ENCODE data around the gene TOPAZ1. TPM values are rescaled to one million over a fixed set of nuclear protein-coding genes. Genes with fewer than 3 reads are reported as not detected.

The TOPAZ1 gene
- total and polyA plus RNA-seq, 2 of the 4 experiments (the other 2 are of a cell fraction), result not detected

- Histone ChIP-seq H3K56ac (ENCODE audit: extremely low read depth, insufficient read depth, low read length) (no peak overlapping the region), H2BK15ac (ENCODE audit: low read depth, low read length) (no peak overlapping the region), H4K91ac (ENCODE audit: insufficient read depth, low read depth, low read length) (no peak overlapping the region), H3K4me3 (ENCODE audit: insufficient read depth, low read depth, low read length) (no peak overlapping the region), H2BK5ac (ENCODE audit: low read depth, low read length, poor library complexity, severe bottlenecking) (no peak overlapping the region), H3K36me3 (ENCODE audit: control insufficient read depth, insufficient read depth, low read length) (no peaks in the 10 kb centered on the region), H2BK20ac (ENCODE audit: low read depth, low read length) (no peak overlapping the region), H4K5ac (ENCODE audit: low read depth, low read length) (no peak overlapping the region), H4K8ac (ENCODE audit: low read depth in 2 of 2, low read length in 2 of 2) (no peak overlapping the region), H3K9ac (ENCODE audit: low read depth, low read length) (no peak overlapping the region), H3K14ac (replicated peaks; ENCODE audit: low read depth, low read length) (no peak overlapping the region), H3K18ac (ENCODE audit: low read depth, low read length) (no peak overlapping the region), H3K4ac (ENCODE audit: low read depth, low read length) (no peak overlapping the region), H3K23ac (ENCODE audit: low read depth, low read length) (no peak overlapping the region), H3K4me1 (ENCODE audit: control insufficient read depth, insufficient read depth, low read length) (no peaks in the 10 kb centered on the region), H3K4me2 (ENCODE audit: low read depth, low read length) (no peak overlapping the region), H4K20me1 (ENCODE audit: insufficient read depth, low read length) (no peaks in the 10 kb centered on the region), H3K27ac (ENCODE audit: insufficient read depth, low read length) (no peak overlapping the region), H3K9me1 (ENCODE audit: insufficient read depth, low read length) (no peaks in the 10 kb centered on the region), H3K27me3 (ENCODE audit: control insufficient read depth, insufficient read depth, low read length) (no peaks in the 10 kb centered on the region; the same call in 1 of the 2 replicates), H2AFZ (replicated peaks; ENCODE audit: low read length, poor library complexity) (no peak overlapping the region), H2BK120ac (ENCODE audit: low read depth, low read length) (no peak overlapping the region), H3K9me3 (ENCODE audit: control insufficient read depth, insufficient read depth, low read length) (no peaks in the 10 kb centered on the region), H3K79me1 (ENCODE audit: low read depth in 1 of 2, low read length in 2 of 2) (no peaks in the 10 kb centered on the region), H2AK9ac (replicated peaks; ENCODE audit: low read depth, low read length, poor library complexity) (no peak overlapping the region), H2AK5ac (ENCODE audit: low read depth, low read length) (no peak overlapping the region)
- DNase-seq (no peak), ATAC-seq (ENCODE audit: low read depth) (no peak)
- no CpG with 5 or more reads among the region's 3 CpGs for WGBS, 2 experiments (ENCODE audit: extremely low coverage in 2 of 2, insufficient read length in 1 of 2)
- in situ Hi-C loops (cut with MboI; ENCODE audit: low sequenced_read_pairs), result no loop called here
- ChIA-PET POLR2A (ENCODE audit: unreplicated experiment) (no interaction called here), CTCF (no interaction called here)
- TF ChIP-seq POLR2A (IDR thresholded peaks at IDR 0.05; ENCODE audit: low read depth, low read length) (no peak), CEBPB (IDR thresholded peaks at IDR 0.05; ENCODE audit: low read depth, low read length) (no peak), MAZ (IDR thresholded peaks at IDR 0.05; ENCODE audit: borderline replicate concordance, low read depth, low read length) (no peak), MXI1 (IDR thresholded peaks at IDR 0.05; ENCODE audit: borderline replicate concordance, low read depth, low read length) (no peak), FOS (IDR thresholded peaks at IDR 0.05; ENCODE audit: low read depth, low read length) (no peak), RAD21 (IDR thresholded peaks at IDR 0.05; ENCODE audit: low read length) (no peak), RFX5 (IDR thresholded peaks at IDR 0.05; ENCODE audit: low read depth, low read length) (no peak), CTCF (conservative IDR thresholded peaks at IDR 0.05; ENCODE audit: low read depth, low read length) (no peak), USF2 (IDR thresholded peaks at IDR 0.05; ENCODE audit: low read depth, low read length) (no peak)
- TF ChIP-seq, protein P1, sequence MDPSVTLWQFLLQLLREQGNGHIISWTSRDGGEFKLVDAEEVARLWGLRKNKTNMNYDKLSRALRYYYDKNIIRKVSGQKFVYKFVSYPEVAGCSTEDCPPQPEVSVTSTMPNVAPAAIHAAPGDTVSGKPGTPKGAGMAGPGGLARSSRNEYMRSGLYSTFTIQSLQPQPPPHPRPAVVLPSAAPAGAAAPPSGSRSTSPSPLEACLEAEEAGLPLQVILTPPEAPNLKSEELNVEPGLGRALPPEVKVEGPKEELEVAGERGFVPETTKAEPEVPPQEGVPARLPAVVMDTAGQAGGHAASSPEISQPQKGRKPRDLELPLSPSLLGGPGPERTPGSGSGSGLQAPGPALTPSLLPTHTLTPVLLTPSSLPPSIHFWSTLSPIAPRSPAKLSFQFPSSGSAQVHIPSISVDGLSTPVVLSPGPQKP (IDR thresholded peaks at IDR 0.05; ENCODE audit: borderline replicate concordance, low read depth, low read length), result no peak
- intact Hi-C loops (cut with micrococcal nuclease), result no loop called here
- dilution Hi-C loops (cut with HindIII; ENCODE audit: low sequenced_read_pairs, unreplicated experiment), result no loop called here
- no TSS peak for BruUV-seq (replicated peaks)
These were observed 60.1 kb downstream of the TOPAZ1 start for GRCh38 chr3:44301746-44302145.

All from IMR-90 (cell line).